ENCODE results near the gene PLEKHA5.
A peak's percentile ranks its signal among the peaks of the same experiment; 100 is the strongest.

Gene PLEKHA5

DNA sequence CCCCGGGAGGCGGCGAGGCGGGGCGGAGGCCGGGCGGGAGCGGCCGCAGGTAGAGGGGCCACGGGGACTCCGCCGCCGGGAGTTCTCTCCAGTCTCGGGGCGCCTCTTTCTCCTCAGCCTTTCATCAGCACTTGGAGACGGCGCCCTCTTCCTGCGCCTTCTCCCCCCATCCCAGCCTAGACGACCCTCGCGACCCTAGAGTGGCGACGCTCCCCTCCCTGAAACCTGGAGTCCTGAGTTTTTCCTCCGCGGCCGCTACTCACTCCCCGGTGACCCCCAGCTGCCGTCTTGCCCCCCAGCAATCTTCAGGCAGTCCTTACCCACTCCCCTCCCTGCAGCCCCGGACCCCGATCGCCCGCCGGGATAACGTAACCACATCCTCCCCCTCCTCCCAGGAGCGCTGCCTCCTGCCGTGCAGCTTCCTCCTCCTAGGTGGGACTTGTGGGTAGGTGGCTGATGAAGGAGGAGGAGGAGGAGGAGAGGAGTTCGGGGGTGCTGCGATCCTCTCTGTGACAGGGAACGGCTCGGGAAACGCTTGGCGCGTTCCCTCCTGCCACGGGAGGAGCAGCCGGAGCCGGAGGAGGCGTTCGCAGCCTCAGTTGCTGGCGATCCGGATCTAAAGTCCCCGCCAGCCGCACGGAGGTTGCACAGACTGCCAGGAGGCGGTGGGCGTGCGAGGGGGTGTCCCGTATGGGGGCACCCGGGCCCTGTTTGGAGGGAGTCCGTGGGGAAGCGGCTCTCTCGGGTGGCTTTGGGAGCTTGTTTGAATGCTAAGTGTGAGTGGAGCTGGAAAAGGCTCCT, 891 bp downstream of the PLEKHA5 start:
- DNase-seq = peak; percentile 36

GRCh38 chr12:19131025-19131444, 1.5 kb downstream of the PLEKHA5 start:
- DNase-seq = peak; percentile 25

DNA sequence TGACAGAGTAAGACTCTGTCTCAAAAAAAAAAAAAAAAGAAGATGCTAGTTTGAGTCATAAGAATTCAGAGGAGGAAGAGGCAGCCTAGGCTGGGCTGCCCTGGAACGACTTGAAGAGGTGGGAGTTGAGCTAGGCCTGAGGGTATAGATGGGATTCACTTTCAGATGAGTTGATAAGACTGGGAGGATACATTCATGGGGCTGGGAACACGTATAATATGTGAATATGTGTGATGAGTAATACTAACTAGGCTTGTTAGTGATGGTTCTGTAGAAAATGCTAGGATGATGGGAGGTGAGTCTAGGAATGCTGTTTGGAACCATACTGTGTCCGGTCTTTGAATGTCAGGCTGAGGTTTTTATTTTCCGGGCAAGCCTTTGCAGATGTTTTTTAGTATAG, 9.0 kb downstream of the PLEKHA5 start:
- DNase-seq = no peak

- DNase-seq = no peak
These were observed 9.4 kb downstream of the PLEKHA5 start for GRCh38 chr12:19138956-19139355.

GRCh38 chr12:19139615-19140194, 10.2 kb downstream of the PLEKHA5 start:
- no peak for DNase-seq

- no peak for DNase-seq
These were observed 11.1 kb downstream of the PLEKHA5 start for GRCh38 chr12:19140381-19141236.

DNA sequence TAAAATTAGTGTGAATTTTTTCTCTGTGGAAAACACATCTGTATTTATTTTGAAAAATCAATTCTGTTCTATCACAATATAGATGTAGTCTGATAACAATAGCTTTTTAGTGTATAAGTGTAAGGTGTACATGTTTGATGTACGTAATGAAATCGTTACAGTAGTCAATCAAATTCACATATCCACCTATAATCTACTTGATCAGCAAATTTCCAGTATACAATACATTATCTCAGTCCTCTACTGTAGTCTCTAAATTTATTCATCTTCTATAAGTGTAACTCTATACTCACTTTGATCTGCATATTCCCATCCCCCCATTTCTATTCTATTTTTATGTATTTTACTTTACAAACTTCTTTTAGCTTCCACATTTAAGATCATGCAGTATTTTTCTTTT, 13.0 kb downstream of the PLEKHA5 start:
- no peak for DNase-seq

DNA sequence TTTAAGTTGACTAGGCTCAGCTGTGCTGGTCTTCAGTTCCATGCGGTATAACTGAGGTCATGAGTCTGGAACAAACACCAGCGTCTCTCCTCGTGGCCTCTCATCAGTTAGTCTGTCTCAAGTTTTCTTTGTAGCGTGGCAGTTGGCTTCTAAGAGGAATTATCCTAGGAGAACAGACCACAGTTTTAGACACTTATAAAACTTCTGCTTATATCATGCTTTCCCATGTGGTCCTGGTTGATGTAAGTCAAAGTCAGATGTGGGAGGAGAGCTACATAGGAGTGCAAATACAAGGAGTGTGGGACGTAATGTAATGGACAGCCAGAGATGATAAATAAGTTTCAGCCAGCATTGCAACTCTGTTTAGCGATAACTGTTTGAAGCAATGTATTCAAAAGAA, 14.8 kb downstream of the PLEKHA5 start:
- DNase-seq = no peak

- DNase-seq = no peak
These were observed 15.5 kb downstream of the PLEKHA5 start for GRCh38 chr12:19144985-19145384.

DNA sequence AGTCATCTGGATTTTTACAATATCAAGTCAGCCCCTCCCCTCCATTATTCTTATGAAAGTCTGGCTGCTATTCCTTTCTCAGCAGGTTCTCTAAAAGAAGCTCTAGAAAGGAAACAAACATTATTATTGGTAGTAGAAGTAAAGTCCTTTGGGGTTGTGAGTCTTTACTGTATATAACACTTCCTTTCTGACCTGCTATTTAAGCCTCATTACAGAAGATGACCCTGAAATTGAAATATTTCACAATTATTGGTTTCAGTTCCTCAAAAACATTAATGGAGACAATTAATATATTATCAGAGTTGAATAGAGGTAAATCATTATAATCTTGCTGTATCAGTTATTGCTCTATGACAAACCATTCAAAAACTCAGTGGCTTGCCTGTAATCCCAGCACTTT, 19.3 kb downstream of the PLEKHA5 start:
- no peak for DNase-seq

- DNase-seq = no peak
These were observed 20.9 kb downstream of the PLEKHA5 start for GRCh38 chr12:19150273-19150900.

GRCh38 chr12:19151298-19151697, 21.8 kb downstream of the PLEKHA5 start:
- DNase-seq = no peak

DNA sequence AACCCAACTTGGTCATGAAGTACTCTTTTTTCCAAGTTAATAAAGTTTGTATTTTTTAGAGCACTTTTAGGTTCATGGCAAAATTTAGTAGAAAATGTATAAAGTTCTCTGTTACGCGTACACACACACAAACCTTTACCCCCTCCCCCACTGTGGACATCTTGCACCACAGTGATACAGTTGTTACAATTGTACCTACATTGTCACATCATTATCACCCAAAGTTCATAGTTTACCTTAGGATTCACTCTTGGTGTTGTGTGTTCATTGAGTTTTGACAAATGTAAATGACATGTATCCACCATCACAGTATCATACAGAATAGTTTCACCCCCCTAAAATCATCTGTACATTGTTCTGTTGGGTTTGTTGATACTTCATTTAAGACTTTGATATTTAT, 23.9 kb downstream of the PLEKHA5 start:
- DNase-seq = no peak

DNA sequence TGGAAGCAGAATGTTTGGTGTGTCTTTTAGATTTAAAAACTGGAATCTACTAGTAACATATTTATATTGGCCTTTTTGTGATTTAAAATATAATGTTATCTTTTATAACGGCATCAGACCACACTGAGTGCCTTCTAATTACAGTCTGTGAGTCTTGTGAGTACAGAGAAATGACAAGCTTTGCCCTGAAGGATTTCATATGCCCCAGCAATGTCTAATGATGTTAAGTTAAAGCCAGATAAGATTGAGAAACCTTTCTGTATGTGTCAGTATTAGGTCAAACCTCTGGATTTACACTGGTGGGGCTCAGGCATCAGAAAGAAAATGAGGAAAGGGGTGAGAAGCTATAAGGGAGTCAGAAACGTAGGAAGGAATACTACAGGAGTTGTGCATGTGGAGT, 25.2 kb downstream of the PLEKHA5 start:
- DNase-seq = no peak

DNA sequence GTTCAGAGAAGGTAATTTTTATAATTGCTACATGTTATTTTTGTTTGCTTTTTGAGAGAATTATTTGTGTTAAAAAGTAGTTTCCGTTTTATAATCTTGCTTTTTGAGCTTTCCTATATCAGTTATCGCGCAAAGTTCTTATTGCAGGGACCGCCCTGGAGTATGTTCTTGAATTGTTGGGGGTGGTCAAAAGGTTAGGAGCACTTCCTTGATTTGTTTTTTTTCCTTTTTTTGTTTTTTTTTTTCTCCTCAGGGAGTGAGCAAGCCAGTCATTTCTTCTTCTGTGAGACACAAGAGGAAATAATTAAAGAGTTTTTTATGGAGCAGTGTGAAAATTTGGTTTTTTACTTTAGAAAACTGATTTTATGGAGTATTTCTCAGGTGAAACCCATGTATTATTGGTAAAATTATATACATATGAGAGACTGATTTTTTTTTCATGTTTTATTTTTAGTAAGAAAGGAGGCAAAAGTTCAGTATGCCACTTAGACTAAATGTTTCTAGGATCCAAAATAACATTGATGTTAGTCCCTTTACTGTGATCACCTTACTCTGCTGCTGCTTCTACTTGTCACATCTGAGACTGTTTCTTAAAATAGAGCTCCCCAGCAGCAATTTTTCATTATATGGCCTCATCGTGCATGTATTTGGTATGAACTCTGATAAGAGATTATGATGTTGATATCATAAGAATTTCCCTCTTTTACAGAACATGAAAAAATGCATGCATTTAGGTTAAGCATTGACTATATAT, 26.6 kb downstream of the PLEKHA5 start:
- DNase-seq = no peak

DNA sequence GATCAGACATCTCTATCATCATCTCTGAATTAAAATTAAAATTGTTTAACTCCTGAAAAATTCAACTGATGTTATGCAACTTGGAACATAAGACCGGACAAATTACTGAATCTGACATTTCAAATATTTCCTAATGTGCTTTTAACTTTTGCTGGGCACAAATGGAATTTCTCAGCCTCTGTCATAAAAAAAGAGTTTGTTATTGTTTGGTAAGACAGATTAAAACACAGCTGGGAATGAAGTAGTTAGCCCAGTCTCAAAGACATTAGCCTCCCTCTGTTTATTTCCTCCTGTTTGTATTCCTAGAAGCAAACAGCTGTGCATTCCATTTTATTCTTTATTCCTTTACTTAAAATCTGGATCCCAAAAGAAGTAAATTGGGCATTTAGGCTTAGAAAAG, 29.4 kb downstream of the PLEKHA5 start:
- DNase-seq = no peak

- DNase-seq = no peak
These were observed 31.7 kb downstream of the PLEKHA5 start for GRCh38 chr12:19161216-19161615.

- no peak for DNase-seq
These were observed 35.9 kb downstream of the PLEKHA5 start for GRCh38 chr12:19165451-19165850.

DNA sequence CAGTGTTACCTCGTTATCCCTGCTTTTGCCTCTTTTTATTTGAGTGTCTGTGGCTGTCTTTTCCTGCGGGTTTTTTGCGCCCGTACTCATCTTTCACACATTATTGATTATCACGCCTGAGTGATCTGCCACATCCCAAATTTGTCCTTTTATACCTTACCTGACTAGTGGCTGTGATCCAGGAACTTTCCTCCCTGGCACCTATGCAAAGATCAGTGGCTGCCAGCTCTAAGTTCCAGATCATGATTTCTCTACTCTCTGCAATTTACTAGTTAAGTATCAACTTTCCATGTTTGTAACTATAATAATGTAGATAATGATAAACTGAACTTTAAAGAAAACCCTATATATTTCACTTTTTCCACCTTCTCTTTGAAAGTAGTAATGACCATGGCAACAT, 36.9 kb downstream of the PLEKHA5 start:
- no peak for DNase-seq

- DNase-seq = no peak
These were observed 37.4 kb downstream of the PLEKHA5 start for GRCh38 chr12:19166956-19167355.

GRCh38 chr12:19167708-19168107, 38.2 kb downstream of the PLEKHA5 start:
- DNase-seq = no peak

- no peak for DNase-seq
These were observed 39.1 kb downstream of the PLEKHA5 start for GRCh38 chr12:19168644-19169043.

DNA sequence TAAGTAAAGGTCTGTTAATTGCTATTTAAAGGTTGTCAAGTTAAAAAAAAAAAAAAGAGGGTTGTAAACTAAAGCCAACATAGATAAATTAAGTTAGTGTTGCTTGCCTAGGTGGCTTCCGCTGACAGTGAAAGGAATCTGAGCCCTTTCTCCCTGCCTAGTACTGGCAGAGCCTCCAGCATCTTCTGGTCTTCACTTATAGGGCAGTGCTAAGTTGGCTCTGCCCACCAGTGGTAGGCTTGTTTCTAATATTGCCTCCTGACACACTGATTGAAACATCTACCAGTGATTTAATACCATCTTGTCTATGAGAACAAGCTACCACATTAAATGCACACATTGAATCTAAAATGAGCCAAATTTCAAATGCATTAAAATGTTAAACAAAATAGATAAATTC, 39.7 kb downstream of the PLEKHA5 start:
- DNase-seq = no peak

Data from NCI-H1092 treated with DMSO at 0.1 percent for 48 hours (cell line).